ENCODE data around the gene CASK.

The CASK gene

GRCh38 chrX:41868392-41868977 lies 54.9 kb downstream of the CASK start:
- no peak for TF ChIP-seq CTCF (IDR thresholded peaks at IDR 0.05; ENCODE audit: borderline replicate concordance, insufficient read depth, low read depth, low read length)
- H3K4me3 ChIP-seq (ENCODE audit: low read depth, low read length) = no peak overlapping the region

- no peak overlapping the region for H3K4me3 ChIP-seq (ENCODE audit: low read depth, low read length)
- no peak for TF ChIP-seq CTCF (IDR thresholded peaks at IDR 0.05; ENCODE audit: borderline replicate concordance, insufficient read depth, low read depth, low read length)
Measured at GRCh38 chrX:41863343-41864203, 59.8 kb downstream of the CASK start.

GRCh38 chrX:41862562-41863184 lies 60.7 kb downstream of the CASK start:
- no peak for TF ChIP-seq CTCF (IDR thresholded peaks at IDR 0.05; ENCODE audit: borderline replicate concordance, insufficient read depth, low read depth, low read length)
- no peak overlapping the region for H3K4me3 ChIP-seq (ENCODE audit: low read depth, low read length)

- H3K4me3 ChIP-seq (ENCODE audit: low read depth, low read length) = no peak overlapping the region
- TF ChIP-seq CTCF (IDR thresholded peaks at IDR 0.05; ENCODE audit: borderline replicate concordance, insufficient read depth, low read depth, low read length) = no peak
Measured at GRCh38 chrX:41858161-41858775, 65.1 kb downstream of the CASK start.

GRCh38 chrX:41857670-41858069 lies 65.7 kb downstream of the CASK start:
- H3K4me3 ChIP-seq (ENCODE audit: low read depth, low read length) = no peak overlapping the region
- no peak for TF ChIP-seq CTCF (IDR thresholded peaks at IDR 0.05; ENCODE audit: borderline replicate concordance, insufficient read depth, low read depth, low read length)

GRCh38 chrX:41846714-41847113 lies 76.6 kb downstream of the CASK start:
- H3K4me3 ChIP-seq (ENCODE audit: low read depth, low read length) = no peak overlapping the region
- TF ChIP-seq CTCF (IDR thresholded peaks at IDR 0.05; ENCODE audit: borderline replicate concordance, insufficient read depth, low read depth, low read length) = no peak

All from GM12875 (cell line).